Measurements from ENCODE around the gene TBC1D1.
"Not testable (repeated sequence)": the region's sequence is repeated elsewhere in the genome, so short reads cannot be mapped to it uniquely, and the experiment has no call there.

DNA sequence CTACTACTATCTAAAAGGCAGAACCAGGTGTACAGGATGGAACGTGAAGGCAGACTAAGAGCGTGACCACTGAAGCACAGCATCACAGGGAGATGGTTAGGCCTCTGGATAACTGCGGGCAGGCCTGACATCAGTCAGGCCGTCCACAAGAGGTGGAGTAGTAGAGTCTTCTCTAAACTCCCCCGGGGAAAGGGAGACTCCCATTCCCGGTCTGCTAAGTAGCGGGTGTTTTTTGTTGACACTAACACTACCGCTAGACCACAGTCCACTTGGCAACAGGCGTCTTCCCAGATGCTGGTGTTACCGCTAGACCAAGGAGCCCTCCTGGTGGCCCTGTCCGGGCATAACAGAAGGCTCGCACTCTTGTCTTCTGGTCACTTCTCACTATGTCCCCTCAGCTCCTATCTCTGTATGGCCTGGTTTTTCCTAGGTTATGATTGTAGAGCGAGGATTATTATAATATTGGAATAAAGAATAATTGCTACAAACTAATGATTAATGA is 84.5 kb downstream of the TBC1D1 start:
- not testable (repeated sequence) for TF ChIP-seq YY1 (IDR thresholded peaks at IDR 0.05; ENCODE audit: insufficient read depth, insufficient read length); SUZ12 (IDR thresholded peaks at IDR 0.05; ENCODE audit: extremely low read depth, insufficient read depth, insufficient read length)
